Neuron (in vitro differentiated cells): ENCODE measurements around the gene EEF1A2.

Source experiments
- H2AFZ ChIP-seq: one replicate; pipeline ENCODE4 v1.6.1; 2013; ENCODE audit warnings: low read depth, mild to moderate bottlenecking, inconsistent platforms, low read length, moderate library complexity
- H3K27me3 ChIP-seq: one replicate; pipeline ENCODE4 v1.6.1; 2013; ENCODE audit warnings: low read length; ENCODE audit not compliant: insufficient read depth
- H3K36me3 ChIP-seq: one replicate; pipeline ENCODE4 v1.6.1; 2013; ENCODE audit warnings: low read length; ENCODE audit not compliant: insufficient read depth
- H3K4me1 ChIP-seq: one replicate; pipeline ENCODE4 v1.6.1; 2013; ENCODE audit warnings: low read length; ENCODE audit not compliant: insufficient read depth
- H3K4me3 ChIP-seq: 2 replicates; pipeline ENCODE4 v1.5.1; 2013; ENCODE audit warnings: mild to moderate bottlenecking, low read length, moderate library complexity
- H3K9me3 ChIP-seq: one replicate; pipeline ENCODE4 v1.6.1; 2013; ENCODE audit warnings: low read length

EEF1A2 gene

DNA sequence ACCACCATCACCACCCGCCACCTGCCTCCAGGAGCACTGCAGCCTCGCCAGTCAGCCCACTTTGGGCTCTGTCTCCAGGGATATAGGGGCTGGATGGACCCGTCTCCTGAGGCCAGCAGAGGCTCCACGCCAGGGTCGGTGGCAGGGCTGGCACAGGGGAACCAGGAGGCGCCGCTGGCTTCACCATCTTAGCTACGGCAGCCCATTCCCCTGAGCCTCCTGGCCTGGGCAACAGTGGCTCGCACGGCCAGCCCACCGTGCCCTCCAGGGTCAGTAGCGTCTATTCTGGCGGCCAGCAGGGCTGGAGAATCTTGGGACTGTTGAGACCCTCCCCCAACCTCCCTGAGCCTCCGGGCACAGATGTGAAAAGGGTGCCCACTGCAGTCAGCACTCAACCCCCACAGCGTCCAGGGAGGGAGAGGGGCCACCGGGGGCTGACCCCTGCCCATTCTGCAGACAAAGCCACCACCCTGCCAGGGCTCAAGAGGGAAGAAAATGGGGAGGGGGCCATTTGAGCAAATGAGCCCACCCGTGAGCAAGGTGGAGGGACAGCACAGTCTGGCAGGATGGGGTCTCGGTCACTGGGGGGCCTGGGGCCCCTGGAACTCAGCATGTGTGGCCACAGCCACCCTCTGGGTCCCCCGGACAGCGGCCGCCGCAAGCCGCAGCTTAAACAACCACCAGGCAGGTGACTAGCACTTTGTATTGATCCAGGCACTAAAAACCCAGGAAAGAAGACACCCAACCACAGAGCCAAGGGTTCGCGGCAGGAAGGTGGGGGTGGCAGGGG lies 55.1 kb downstream of the EEF1A2 start:
- H3K27me3 ChIP-seq: no peaks in the 10 kb centered on the region
- no peaks in the 10 kb centered on the region for H3K9me3 ChIP-seq
- peaks cover 10% of the 10 kb centered on the region for H3K36me3 ChIP-seq
- H3K4me1 ChIP-seq: peaks cover 5% of the 10 kb centered on the region
- no peak overlapping the region for H2AFZ ChIP-seq
- H3K4me3 ChIP-seq: no peak overlapping the region

DNA sequence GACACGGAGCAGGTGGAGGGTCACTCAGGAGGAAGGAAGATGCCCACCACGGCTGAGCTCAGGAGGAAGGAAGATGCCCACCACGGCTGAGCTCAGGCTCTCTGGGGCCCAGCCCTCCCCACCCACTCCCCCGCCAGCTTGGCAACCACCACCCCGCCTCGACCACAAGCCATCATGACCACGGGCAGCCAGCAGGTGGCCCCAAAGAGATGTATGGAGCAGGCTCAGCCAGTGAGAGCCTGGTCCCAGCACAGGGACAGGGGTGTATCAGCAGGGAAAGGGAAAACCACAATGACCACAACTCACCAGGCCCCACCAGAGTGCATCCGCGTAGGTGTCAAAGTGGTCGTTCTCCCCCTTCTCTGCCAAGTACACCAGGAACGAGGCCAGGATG lies 56.8 kb downstream of the EEF1A2 start:
- Histone ChIP-seq H3K4me3 (no peak overlapping the region), H3K4me1 (peaks cover 5% of the 10 kb centered on the region), H3K27me3 (no peaks in the 10 kb centered on the region), H3K36me3 (peaks cover 23% of the 10 kb centered on the region), H3K9me3 (no peaks in the 10 kb centered on the region), H2AFZ (no peak overlapping the region)

DNA sequence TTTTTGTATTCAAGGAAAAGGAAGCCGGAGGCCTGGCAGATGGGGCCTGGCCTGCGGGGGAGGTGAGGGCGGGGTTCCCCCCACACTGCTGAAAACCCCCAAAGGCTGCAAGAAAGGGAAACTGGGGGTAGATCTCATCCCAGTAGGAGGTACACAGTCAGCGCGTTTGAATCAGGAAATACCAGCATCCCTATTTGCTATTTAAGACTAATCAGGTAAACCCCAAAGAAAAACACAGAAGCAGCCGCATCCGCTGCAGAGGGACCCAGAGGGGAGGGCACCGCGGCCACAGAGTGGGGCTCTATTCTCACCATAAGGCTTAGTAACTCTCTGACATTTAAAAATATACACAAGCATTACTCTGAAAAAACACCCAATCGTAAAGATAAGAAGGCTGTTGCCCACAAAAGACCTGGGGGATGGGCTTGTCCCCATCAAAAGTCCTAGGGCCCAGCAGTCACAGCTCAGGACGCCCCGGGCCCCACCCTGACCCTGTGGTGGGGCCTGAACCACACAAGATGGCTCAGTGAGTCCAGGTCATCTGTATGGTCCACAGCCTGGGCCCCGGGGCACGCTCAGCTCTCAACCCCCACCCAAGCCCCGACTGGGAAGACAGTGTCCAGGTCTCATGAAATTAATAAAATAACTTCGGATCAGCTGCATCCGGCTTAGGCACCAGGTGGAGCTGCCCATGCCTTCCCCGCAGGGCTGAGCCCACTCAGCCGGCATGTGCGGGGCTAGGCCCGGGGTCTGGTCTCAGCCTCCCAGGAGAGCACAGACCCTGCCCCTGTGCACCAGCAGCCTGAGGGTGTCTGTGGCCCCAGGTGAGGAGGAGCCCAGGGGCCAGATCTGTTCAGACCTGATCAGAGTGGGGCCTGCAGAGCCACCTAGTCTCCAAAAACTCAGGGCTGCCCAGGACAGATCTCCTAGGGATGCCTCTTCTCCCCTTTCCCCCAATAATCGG lies 57.5 kb downstream of the EEF1A2 start:
- Histone ChIP-seq H3K9me3 (no peaks in the 10 kb centered on the region), H3K36me3 (peaks cover 25% of the 10 kb centered on the region), H2AFZ (no peak overlapping the region), H3K4me3 (no peak overlapping the region), H3K4me1 (peaks cover 3% of the 10 kb centered on the region), H3K27me3 (no peaks in the 10 kb centered on the region)

DNA sequence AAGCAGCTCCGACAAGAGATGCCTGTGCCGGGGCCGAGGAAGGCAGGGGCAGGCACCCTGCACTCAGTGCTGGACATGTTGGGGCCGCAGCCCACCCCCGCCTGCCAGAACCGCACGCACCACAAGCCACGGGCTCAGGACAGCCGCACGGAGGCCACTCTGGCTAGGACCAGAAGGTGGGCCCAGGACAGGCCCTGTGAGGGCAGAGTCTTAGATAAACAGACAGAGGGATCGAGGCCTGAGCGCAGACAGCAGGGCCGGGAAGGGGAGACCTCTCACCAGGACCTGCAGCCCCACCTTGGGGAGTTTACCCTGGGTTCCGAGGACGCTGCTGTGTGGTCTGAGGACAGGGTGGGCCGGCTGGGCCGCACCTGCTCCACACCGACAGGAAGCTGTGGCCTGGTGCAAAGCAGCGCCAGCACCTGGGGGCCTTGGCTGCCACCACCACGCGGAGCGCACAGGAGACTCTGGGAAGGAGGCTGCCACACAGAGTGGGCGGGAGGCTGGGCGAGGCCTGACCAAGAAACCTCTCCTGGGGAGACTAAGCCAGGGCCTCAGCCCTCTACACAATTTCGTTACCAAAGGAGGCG lies 58.4 kb downstream of the EEF1A2 start:
- H2AFZ ChIP-seq: no peak overlapping the region
- no peaks in the 10 kb centered on the region for H3K27me3 ChIP-seq
- no peaks in the 10 kb centered on the region for H3K4me1 ChIP-seq
- peaks cover 25% of the 10 kb centered on the region for H3K36me3 ChIP-seq
- no peak overlapping the region for H3K4me3 ChIP-seq
- H3K9me3 ChIP-seq: no peaks in the 10 kb centered on the region

DNA sequence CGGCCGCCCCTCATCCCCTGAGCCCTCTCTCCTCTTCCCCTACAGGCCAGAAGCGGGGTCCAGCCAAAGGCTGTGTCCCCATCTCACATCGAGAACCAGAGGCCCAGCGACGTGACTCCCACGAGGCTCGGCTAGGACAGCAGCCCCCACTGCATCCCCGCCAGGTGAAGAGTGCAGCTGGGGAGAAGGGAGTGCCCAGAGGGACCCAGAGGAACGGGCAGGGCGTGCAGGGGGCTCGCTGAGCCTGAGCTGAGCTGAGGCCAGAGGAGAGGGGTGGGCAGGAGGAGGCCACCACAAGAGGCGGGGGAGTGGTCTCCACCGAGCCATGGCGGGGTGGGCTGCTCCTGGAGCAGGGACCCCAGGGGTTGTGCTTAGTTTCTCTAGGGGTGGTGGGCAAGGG lies 59.0 kb downstream of the EEF1A2 start:
- H3K36me3 ChIP-seq: peaks cover 25% of the 10 kb centered on the region
- H3K9me3 ChIP-seq: no peaks in the 10 kb centered on the region
- H3K4me3 ChIP-seq: no peak overlapping the region
- H3K4me1 ChIP-seq: no peaks in the 10 kb centered on the region
- no peak overlapping the region for H2AFZ ChIP-seq
- no peaks in the 10 kb centered on the region for H3K27me3 ChIP-seq

DNA sequence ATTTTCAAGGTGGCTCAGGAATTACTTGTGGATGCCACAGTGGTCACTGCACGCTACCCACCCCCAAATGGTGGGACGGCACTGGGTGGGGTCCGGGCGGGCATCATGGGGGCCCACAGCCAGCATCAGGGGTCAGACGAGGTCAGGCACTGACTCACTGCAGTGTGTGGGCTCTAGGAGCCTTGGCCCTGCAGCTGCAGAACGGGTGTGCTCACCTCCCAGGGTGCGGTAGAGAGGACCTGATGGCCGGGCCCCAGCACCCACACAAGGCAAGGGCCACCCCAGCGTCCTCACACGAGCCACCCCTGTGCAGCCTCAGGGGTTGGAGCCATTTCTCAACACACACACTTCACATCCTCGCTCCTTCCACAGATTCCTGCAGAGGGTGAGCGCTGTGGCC lies 60.8 kb downstream of the EEF1A2 start:
- Histone ChIP-seq H3K36me3 (peaks cover 23% of the 10 kb centered on the region), H2AFZ (no peak overlapping the region), H3K27me3 (no peaks in the 10 kb centered on the region), H3K4me1 (peaks cover 3% of the 10 kb centered on the region), H3K9me3 (no peaks in the 10 kb centered on the region), H3K4me3 (no peak overlapping the region)
